HG02885 (cell line): ENCODE data around the gene ZNF800.

Experiments used
- ATAC-seq: cut with Tn5 transposase; IDR thresholded peaks from one replicate; pipeline ENCODE4 v1.9.1; 2021; ENCODE audit warnings: mild to moderate bottlenecking; ENCODE audit not compliant: unreplicated experiment, poor library complexity

The ZNF800 gene

GRCh38 chr7:127391591-127392181 is 822 bp downstream of the ZNF800 start:
- ATAC-seq: peak; percentile 42

- ATAC-seq: no peak
Measured at GRCh38 chr7:127390817-127391590, 1.5 kb downstream of the ZNF800 start.

GRCh38 chr7:127390186-127390816 is 2.2 kb downstream of the ZNF800 start:
- no peak for ATAC-seq

GRCh38 chr7:127389321-127389720 is 3.2 kb downstream of the ZNF800 start:
- no peak for ATAC-seq

- ATAC-seq: no peak
Measured at GRCh38 chr7:127387974-127388373, 4.5 kb downstream of the ZNF800 start.

- ATAC-seq: no peak
Measured at GRCh38 chr7:127383123-127383835, 9.2 kb downstream of the ZNF800 start.

- ATAC-seq: peak; percentile 65
Measured at GRCh38 chr7:127382301-127383085, 10.0 kb downstream of the ZNF800 start.

- no peak for ATAC-seq
Measured at GRCh38 chr7:127380479-127380878, 12.0 kb downstream of the ZNF800 start.

- no peak for ATAC-seq
Measured at GRCh38 chr7:127379642-127380041, 12.9 kb downstream of the ZNF800 start.

- no peak for ATAC-seq
Measured at GRCh38 chr7:127378537-127378936, 14.0 kb downstream of the ZNF800 start.

GRCh38 chr7:127377425-127377824 is 15.1 kb downstream of the ZNF800 start:
- no peak for ATAC-seq

- no peak for ATAC-seq
Measured at GRCh38 chr7:127375631-127376030, 16.9 kb downstream of the ZNF800 start.

- no peak for ATAC-seq
Measured at GRCh38 chr7:127367679-127368078, 24.8 kb downstream of the ZNF800 start.

GRCh38 chr7:127366680-127367079 is 25.8 kb downstream of the ZNF800 start:
- ATAC-seq: no peak

- no peak for ATAC-seq
Measured at GRCh38 chr7:127365957-127366315, 26.6 kb downstream of the ZNF800 start.

- no peak for ATAC-seq
Measured at GRCh38 chr7:127365164-127365956, 27.1 kb downstream of the ZNF800 start.

GRCh38 chr7:127362364-127363027 is 30.0 kb downstream of the ZNF800 start:
- no peak for ATAC-seq

- ATAC-seq: no peak
Measured at GRCh38 chr7:127361736-127362135, 30.8 kb downstream of the ZNF800 start.

- no peak for ATAC-seq
Measured at GRCh38 chr7:127359011-127359410, 33.5 kb downstream of the ZNF800 start.
